Sigmoid colon (tissue), 7 donors: ENCODE measurements around the gene VWA3A. TPM values are rescaled to one million over a fixed set of nuclear protein-coding genes. Genes with fewer than 3 reads are reported as not detected.
"Not testable (repeated sequence)": the region's sequence is repeated elsewhere in the genome, so short reads cannot be mapped to it uniquely, and the experiment has no call there.

Source experiments
- DNase-seq: peaks from one replicate; pipeline ENCODE4 v3.0.0-alpha.2; 2019
- H3K27ac ChIP-seq, 4 donors: fragments of 200-600 bp; sonication (generic); one replicate each; pipeline ENCODE4 v1.5.1; 2016 to 2019; ENCODE audit warnings: mild to moderate bottlenecking in 1 of 4
- H3K27me3 ChIP-seq, 3 donors: fragments of 200-600 bp; sonication (generic); one replicate each; pipeline ENCODE4 v1.5.1; 2019; ENCODE audit warnings: mild to moderate bottlenecking in 1 of 3
- H3K36me3 ChIP-seq, 4 donors: fragments of 200-600 bp; sonication (generic); one replicate each; pipeline ENCODE4 v1.5.1; 2016 to 2019
- H3K4me1 ChIP-seq, 4 donors: fragments of 200-600 bp; sonication (generic); one replicate each; pipeline ENCODE4 v1.5.1; 2017 to 2019
- H3K4me3 ChIP-seq, 4 donors: fragments of 200-600 bp; sonication (generic); one replicate each; pipeline ENCODE4 v1.5.1; 2017 to 2019; ENCODE audit warnings: mild to moderate bottlenecking in 2 of 4, moderate library complexity in 1 of 4
- H3K9me3 ChIP-seq, 4 donors: fragments of 200-600 bp in 3 of 4; sonication (generic) in 3 of 4; one replicate each; pipeline versions ENCODE4 v1.5.1 to v1.6.1; 2013 to 2019
- CTCF ChIP-seq, 4 experiments: fragments of 450-650 bp in 3 of 4; fragments of 200-600 bp in 1 of 4; IDR thresholded peaks; one replicate each; pipeline ENCODE4 v1.5.1; 2016 to 2019; ENCODE audit warnings: antibody characterized with exemption in 4 of 4, mild to moderate bottlenecking in 3 of 4, moderate library complexity in 2 of 4
- EP300 ChIP-seq, 4 donors: sonication (generic); formaldehyde crosslinking; IDR thresholded peaks; one replicate each; pipeline ENCODE4 v1.6.1; 2017; ENCODE audit warnings: antibody characterized with exemption in 4 of 4
- POLR2A ChIP-seq, 2 donors: fragments of 450-650 bp; IDR thresholded peaks; one replicate each; pipeline ENCODE4 v1.6.1; 2016; ENCODE audit warnings: antibody characterized with exemption in 2 of 2, mild to moderate bottlenecking in 2 of 2, moderate library complexity in 2 of 2
- POLR2AphosphoS5 ChIP-seq, 4 donors: sonication (generic); formaldehyde crosslinking; IDR thresholded peaks; one replicate each; pipeline ENCODE4 v1.6.1; 2017; ENCODE audit warnings: antibody characterized with exemption in 4 of 4
- WGBS, 2 donors: extraction: QIAGEN DNeasy Blood & Tissue Kit; methylation state at CpG; one replicate each; pipeline ENCODE4 v1.1.7; 2013; 5-methylcytosine and 5-hydroxymethylcytosine counted together
- intact Hi-C: fragments of 100-400 bp; cut with DNase I; formaldehyde crosslinking; loops from one replicate; pipeline ENCODE4 v1.15.1; 2023
- polyA plus RNA-seq, 3 donors: library from polyadenylated mRNA; stranded (reverse); fragments of 200-250 nt; gene quantifications; one replicate each; pipeline ENCODE4 v1.2.3, GENCODE V29; 2013
- total RNA-seq, 4 donors: library from RNA; depleted of rRNA; stranded (reverse); fragments of >200 nt; gene quantifications; one replicate each; pipeline ENCODE4 v1.1.0, GENCODE V29; 2016
- donor health status: healthy with polysubstance abuse.
- donor health status: Bipolar disorder and iron deficiency.
- donor health status: healthy.

The VWA3A gene
- total and polyA plus RNA-seq, 7 donors, result under 0.01 to 0.55 (median 0.07) TPM; not detected in 4

GRCh38 chr16:22151246-22151998 is 59.1 kb downstream of the VWA3A start:
- TF ChIP-seq POLR2A (IDR thresholded peaks at IDR 0.05) (no peak), POLR2AphosphoS5 (IDR thresholded peaks at IDR 0.05) (no peak), EP300 (IDR thresholded peaks at IDR 0.05) (no peak), CTCF (IDR thresholded peaks at IDR 0.05) (no peak)
- WGBS, 2 donors, result 84 to 86% methylated on average over 7 of the region's 7 CpGs
- intact Hi-C loops, result no loop called here
- H3K27me3 ChIP-seq, result no peaks in the 10 kb centered on the region
- H3K4me3 ChIP-seq, result no peak overlapping the region
- no peak for DNase-seq
- no peaks in the 10 kb centered on the region for H3K4me1 ChIP-seq
- H3K9me3 ChIP-seq, result no peaks in the 10 kb centered on the region
- no peak overlapping the region for H3K27ac ChIP-seq
- H3K36me3 ChIP-seq, result no peaks in the 10 kb centered on the region

- Histone ChIP-seq H3K9me3 (no peaks in the 10 kb centered on the region), H3K4me3 (no peak overlapping the region), H3K36me3 (no peaks in the 10 kb centered on the region), H3K27me3 (no peaks in the 10 kb centered on the region), H3K4me1 (no peaks in the 10 kb centered on the region), H3K27ac (no peak overlapping the region)
- TF ChIP-seq EP300 (IDR thresholded peaks at IDR 0.05) (no peak), POLR2AphosphoS5 (IDR thresholded peaks at IDR 0.05) (no peak), CTCF (IDR thresholded peaks at IDR 0.05) (no peak), POLR2A (IDR thresholded peaks at IDR 0.05) (no peak)
- 92 to 94% methylated on average over 11 of the region's 11 CpGs for WGBS, 2 donors
- no peak for DNase-seq
- intact Hi-C loops, result no loop called here
Measured at GRCh38 chr16:22152316-22152715, 60.0 kb downstream of the VWA3A start.

- H3K36me3 ChIP-seq, H3K4me3 ChIP-seq, H3K27me3 ChIP-seq, DNase-seq, H3K4me1 ChIP-seq, H3K9me3 ChIP-seq, H3K27ac ChIP-seq, intact Hi-C loops: not testable (repeated sequence)
- 53 to 73% methylated on average over 7 of the region's 7 CpGs for WGBS, 2 donors
Measured at GRCh38 chr16:22153078-22153477, 60.7 kb downstream of the VWA3A start.

GRCh38 chr16:22161401-22161800 is 69.1 kb downstream of the VWA3A start:
- H3K36me3 ChIP-seq, result no peaks in the 10 kb centered on the region
- no peaks in the 10 kb centered on the region for H3K9me3 ChIP-seq
- H3K4me3 ChIP-seq, result no peak overlapping the region
- peaks cover 10 to 42% (median 19%) of the 10 kb centered on the region in 3 donors for H3K27me3 ChIP-seq
- no peak for TF ChIP-seq POLR2AphosphoS5 (IDR thresholded peaks at IDR 0.05)
- TF ChIP-seq EP300 (IDR thresholded peaks at IDR 0.05), result no peak
- TF ChIP-seq CTCF (IDR thresholded peaks at IDR 0.05), result no peak
- peaks cover 0 to 6% (median 5%) of the 10 kb centered on the region in 4 donors for H3K4me1 ChIP-seq
- no peak for DNase-seq
- intact Hi-C loops, result no loop called here
- no peak overlapping the region for H3K27ac ChIP-seq

GRCh38 chr16:22161999-22162655 is 69.8 kb downstream of the VWA3A start, which contains the start of gene SDR42E2:
Gene SDR42E2, plus strand, starts transcription at chr16:22162506. Its CDS starts 3,077 bp downstream, at chr16:22165583.
- Histone ChIP-seq H3K9me3 (no peaks in the 10 kb centered on the region), H3K4me3 (no peak within 1 kb of the TSS), H3K27ac (no peak within 1 kb of the TSS), H3K27me3 (peaks cover 10 to 42% (median 19%) of the 10 kb centered on the region in 3 donors), H3K36me3 (no peaks in the 10 kb centered on the region), H3K4me1 (peaks cover 0 to 6% (median 5%) of the 10 kb centered on the region in 4 donors)
- TF ChIP-seq POLR2AphosphoS5 (IDR thresholded peaks at IDR 0.05) (no peak), POLR2A (IDR thresholded peaks at IDR 0.05) (no peak), CTCF (IDR thresholded peaks at IDR 0.05) (no peak), EP300 (IDR thresholded peaks at IDR 0.05) (no peak)
- WGBS, 2 donors, result 3 to 6% methylated on average over 40 of the region's 40 CpGs
- intact Hi-C loops, result no loop called here
- no peak for DNase-seq
